ENCODE results near the gene DSCAML1.

The DSCAML1 gene

GRCh38 chr11:117378976-117379865 is 417.8 kb downstream of the DSCAML1 start:
- DNase-seq (ENCODE audit: low spot score), result no peak
